ENCODE data around the gene GPRASP1. TPM values are rescaled to one million over a fixed set of nuclear protein-coding genes. Genes with fewer than 3 reads are reported as not detected.

Gene GPRASP1, protein sequence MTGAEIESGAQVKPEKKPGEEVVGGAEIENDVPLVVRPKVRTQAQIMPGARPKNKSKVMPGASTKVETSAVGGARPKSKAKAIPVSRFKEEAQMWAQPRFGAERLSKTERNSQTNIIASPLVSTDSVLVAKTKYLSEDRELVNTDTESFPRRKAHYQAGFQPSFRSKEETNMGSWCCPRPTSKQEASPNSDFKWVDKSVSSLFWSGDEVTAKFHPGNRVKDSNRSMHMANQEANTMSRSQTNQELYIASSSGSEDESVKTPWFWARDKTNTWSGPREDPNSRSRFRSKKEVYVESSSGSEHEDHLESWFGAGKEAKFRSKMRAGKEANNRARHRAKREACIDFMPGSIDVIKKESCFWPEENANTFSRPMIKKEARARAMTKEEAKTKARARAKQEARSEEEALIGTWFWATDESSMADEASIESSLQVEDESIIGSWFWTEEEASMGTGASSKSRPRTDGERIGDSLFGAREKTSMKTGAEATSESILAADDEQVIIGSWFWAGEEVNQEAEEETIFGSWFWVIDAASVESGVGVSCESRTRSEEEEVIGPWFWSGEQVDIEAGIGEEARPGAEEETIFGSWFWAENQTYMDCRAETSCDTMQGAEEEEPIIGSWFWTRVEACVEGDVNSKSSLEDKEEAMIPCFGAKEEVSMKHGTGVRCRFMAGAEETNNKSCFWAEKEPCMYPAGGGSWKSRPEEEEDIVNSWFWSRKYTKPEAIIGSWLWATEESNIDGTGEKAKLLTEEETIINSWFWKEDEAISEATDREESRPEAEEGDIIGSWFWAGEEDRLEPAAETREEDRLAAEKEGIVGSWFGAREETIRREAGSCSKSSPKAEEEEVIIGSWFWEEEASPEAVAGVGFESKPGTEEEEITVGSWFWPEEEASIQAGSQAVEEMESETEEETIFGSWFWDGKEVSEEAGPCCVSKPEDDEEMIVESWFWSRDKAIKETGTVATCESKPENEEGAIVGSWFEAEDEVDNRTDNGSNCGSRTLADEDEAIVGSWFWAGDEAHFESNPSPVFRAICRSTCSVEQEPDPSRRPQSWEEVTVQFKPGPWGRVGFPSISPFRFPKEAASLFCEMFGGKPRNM (N-terminal part only)
- total RNA-seq, result 10 to 100 TPM; 10.8 to 33.8 (median 22.0) TPM

DNA sequence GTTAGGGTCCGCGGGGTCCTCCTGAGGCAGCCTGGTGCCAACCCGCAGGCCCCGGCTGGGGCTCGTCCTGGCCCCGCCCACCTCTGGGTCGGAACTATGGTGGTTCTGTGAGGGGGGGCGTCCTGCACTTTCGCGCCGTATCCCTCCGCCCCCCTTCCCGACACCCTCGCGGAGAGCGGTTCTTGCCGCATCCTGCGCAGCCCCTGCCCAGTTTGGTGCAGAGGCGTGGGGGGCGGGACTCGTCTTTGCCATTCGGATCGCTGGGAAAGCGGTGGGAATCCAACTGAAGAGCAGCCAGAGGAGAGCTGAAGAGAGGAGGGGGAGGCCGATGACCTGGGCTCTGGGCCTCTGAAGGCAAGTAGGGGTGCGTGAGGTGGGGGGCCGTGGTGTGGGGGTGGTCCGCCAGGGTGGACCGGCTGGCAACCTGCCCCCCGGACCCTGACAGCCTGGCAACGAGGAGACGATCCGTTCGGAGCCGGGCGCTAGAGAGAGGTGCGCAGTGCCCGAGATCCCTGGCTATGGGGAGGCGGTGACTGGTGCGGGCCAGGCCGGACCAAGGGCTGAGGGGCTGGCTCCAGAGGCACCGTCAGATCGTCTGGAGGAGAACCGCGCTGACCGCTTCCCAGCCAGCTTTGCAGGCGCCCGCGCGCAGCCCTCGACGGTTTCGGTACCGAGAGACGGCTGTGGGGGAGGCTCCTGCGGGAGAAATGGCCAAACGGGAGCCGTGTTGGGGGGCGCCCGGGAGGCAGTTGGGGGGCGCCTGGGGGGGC is at the start of gene GPRASP1:
Gene GPRASP1, plus strand, starts transcription at position 242 of the 770 bp plus-strand sequence. CDS start 2,431 bp downstream, outside the sequence.
- WGBS, 2 donors (ENCODE audit: low coverage in 1 of 2), result 53% methylated on average over 3 of the region's 61 CpGs; no CpG with 5 or more reads in 1 of the 2 donors
- no peaks in the 10 kb centered on the region for H3K36me3 ChIP-seq
- TF ChIP-seq EP300 (IDR thresholded peaks at IDR 0.05) (no peak), POLR2AphosphoS5 (IDR thresholded peaks at IDR 0.05) (peak; percentile 79), POLR2A (IDR thresholded peaks at IDR 0.05) (peak in 1 of 2 donors; percentile 32)
- H3K4me3 ChIP-seq, result peak within 1 kb of the TSS; percentile 74 to 98
- H3K9me3 ChIP-seq, result no peaks in the 10 kb centered on the region
- peaks cover 0 to 23% (median 0%) of the 10 kb centered on the region in 3 donors for H3K4me1 ChIP-seq
- no peaks in the 10 kb centered on the region for H3K27me3 ChIP-seq
- ATAC-seq, result peak; percentile 74
- H3K27ac ChIP-seq, result peak within 1 kb of the TSS; percentile 78 to 87 (median 86)

DNA sequence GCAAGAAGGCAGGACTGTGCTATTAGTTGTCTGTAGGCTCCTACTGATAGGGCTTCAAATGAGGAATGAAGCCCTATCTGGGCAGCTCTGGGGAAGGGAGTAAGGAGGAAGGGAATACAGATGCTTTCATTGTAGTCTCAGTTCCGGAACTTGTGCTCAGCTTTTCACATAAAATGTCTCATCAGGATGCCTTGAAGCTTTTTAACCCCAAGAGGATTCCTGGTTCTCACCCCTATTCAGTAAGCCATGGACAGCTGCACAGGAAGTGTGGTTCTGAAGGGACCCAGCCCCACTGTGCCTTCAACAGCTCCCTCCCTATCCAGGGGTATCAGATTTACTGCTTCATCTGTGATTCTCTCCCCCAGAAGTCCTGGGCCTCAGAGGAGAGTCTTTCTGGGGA is 47.0 kb upstream of the GPRASP1 start:
- H3K4me1 ChIP-seq, result peaks cover 0 to 15% (median 0%) of the 10 kb centered on the region in 3 donors
- no peak overlapping the region for H3K4me3 ChIP-seq
- H3K9me3 ChIP-seq, result no peaks in the 10 kb centered on the region
- 100% methylated on average over 1 of the region's 1 CpG; no CpG with 5 or more reads in 1 of the 2 donors for WGBS, 2 donors (ENCODE audit: low coverage in 1 of 2)
- no peak for ATAC-seq
- no peaks in the 10 kb centered on the region for H3K27me3 ChIP-seq
- no peak overlapping the region for H3K27ac ChIP-seq
- no peak for TF ChIP-seq EP300 (IDR thresholded peaks at IDR 0.05)
- no peak for TF ChIP-seq POLR2AphosphoS5 (IDR thresholded peaks at IDR 0.05)
- TF ChIP-seq, protein P1, sequence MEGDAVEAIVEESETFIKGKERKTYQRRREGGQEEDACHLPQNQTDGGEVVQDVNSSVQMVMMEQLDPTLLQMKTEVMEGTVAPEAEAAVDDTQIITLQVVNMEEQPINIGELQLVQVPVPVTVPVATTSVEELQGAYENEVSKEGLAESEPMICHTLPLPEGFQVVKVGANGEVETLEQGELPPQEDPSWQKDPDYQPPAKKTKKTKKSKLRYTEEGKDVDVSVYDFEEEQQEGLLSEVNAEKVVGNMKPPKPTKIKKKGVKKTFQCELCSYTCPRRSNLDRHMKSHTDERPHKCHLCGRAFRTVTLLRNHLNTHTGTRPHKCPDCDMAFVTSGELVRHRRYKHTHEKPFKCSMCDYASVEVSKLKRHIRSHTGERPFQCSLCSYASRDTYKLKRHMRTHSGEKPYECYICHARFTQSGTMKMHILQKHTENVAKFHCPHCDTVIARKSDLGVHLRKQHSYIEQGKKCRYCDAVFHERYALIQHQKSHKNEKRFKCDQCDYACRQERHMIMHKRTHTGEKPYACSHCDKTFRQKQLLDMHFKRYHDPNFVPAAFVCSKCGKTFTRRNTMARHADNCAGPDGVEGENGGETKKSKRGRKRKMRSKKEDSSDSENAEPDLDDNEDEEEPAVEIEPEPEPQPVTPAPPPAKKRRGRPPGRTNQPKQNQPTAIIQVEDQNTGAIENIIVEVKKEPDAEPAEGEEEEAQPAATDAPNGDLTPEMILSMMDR (IDR thresholded peaks at IDR 0.05), result no peak
- no peak for TF ChIP-seq POLR2A (IDR thresholded peaks at IDR 0.05)
- peaks cover 0 to 4% of the 10 kb centered on the region in 2 donors for H3K36me3 ChIP-seq

DNA sequence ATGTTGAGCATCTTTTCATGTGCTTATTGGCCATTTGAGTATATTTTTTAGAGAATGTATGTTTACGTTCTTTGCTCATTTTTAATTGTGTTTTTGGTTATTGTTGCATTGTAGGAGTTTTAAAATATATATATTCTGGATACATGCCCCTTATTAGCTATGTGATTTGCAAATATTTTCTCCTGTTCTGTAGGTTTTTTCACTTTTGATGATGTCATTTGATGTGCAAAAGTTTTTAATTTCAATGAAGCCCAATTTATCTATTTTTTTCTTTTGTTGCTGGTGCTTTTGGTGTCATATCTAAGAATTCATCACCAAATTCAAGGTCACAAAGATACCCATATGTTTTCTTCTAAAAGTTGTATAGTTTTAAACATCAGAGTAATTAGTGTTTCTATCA is 45.2 kb upstream of the GPRASP1 start:
- H3K36me3 ChIP-seq, result peaks cover 0 to 8% of the 10 kb centered on the region in 2 donors
- 90 to 100% methylated on average over 1 of the region's 1 CpG for WGBS, 2 donors (ENCODE audit: low coverage in 1 of 2)
- ATAC-seq, result no peak
- no peaks in the 10 kb centered on the region for H3K27me3 ChIP-seq
- H3K27ac ChIP-seq, result no peak overlapping the region
- H3K9me3 ChIP-seq, result no peaks in the 10 kb centered on the region
- TF ChIP-seq POLR2A (IDR thresholded peaks at IDR 0.05), result no peak
- TF ChIP-seq EP300 (IDR thresholded peaks at IDR 0.05), result no peak
- TF ChIP-seq, protein P1 (IDR thresholded peaks at IDR 0.05), result no peak
- no peak for TF ChIP-seq POLR2AphosphoS5 (IDR thresholded peaks at IDR 0.05)
- H3K4me3 ChIP-seq, result no peak overlapping the region
- peaks cover 0 to 5% (median 0%) of the 10 kb centered on the region in 3 donors for H3K4me1 ChIP-seq

DNA sequence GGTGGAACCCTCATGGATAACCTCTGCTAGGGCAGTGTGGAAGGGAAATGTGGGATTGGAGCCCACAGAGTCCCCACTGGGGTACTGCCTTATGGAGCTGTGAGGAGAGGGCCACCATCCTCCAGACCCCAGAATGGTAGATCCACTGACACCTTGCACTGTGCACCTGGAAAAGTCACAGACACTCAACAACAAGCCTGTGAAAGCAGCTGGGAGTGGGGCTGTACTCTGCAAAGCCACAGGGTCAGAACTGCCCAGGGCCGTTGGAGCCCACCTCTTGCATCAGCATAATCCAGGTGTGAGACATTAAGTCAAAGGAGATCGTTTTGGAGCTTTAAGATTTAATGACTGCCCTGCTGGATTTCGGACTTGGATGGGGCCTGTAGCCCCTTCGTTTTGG is 40.4 kb upstream of the GPRASP1 start:
- ATAC-seq, result no peak
- Histone ChIP-seq H3K9me3 (no peaks in the 10 kb centered on the region), H3K4me3 (no peak overlapping the region), H3K27ac (no peak overlapping the region), H3K36me3 (peaks cover 0 to 4% of the 10 kb centered on the region in 2 donors), H3K4me1 (no peaks in the 10 kb centered on the region), H3K27me3 (no peaks in the 10 kb centered on the region)
- 91 to 100% methylated on average over 1 to 4 of the region's 4 CpGs for WGBS, 2 donors (ENCODE audit: low coverage in 1 of 2)
- TF ChIP-seq POLR2AphosphoS5 (IDR thresholded peaks at IDR 0.05), result no peak
- TF ChIP-seq, protein P1 (IDR thresholded peaks at IDR 0.05), result no peak
- TF ChIP-seq EP300 (IDR thresholded peaks at IDR 0.05), result no peak
- no peak for TF ChIP-seq POLR2A (IDR thresholded peaks at IDR 0.05)

Data from gastroesophageal sphincter (tissue), 4 donors.